Ishikawa (cell line): ENCODE data around the gene WDR72.

Source experiments
- CEBPB ChIP-seq: IDR thresholded peaks from 2 replicates; pipeline ENCODE4 v1.6.1; 2012
- CREB1 ChIP-seq: IDR thresholded peaks from 2 replicates; pipeline ENCODE4 v1.6.1; 2012; ENCODE audit warnings: low read depth
- EGR1 ChIP-seq: IDR thresholded peaks from 2 replicates; pipeline ENCODE4 v1.6.1; 2012
- EP300 ChIP-seq: IDR thresholded peaks from 2 replicates; pipeline ENCODE4 v1.6.1; 2012; ENCODE audit warnings: borderline replicate concordance
- FOXM1 ChIP-seq: IDR thresholded peaks from 2 replicates; pipeline ENCODE4 v1.6.1; 2012; ENCODE audit warnings: low read depth, borderline replicate concordance
- NFIC ChIP-seq: IDR thresholded peaks from 2 replicates; pipeline ENCODE4 v1.6.1; 2012
- RAD21 ChIP-seq: IDR thresholded peaks from 2 replicates; pipeline ENCODE4 v1.6.1; 2012; ENCODE audit warnings: low read depth
- TAF1 ChIP-seq: IDR thresholded peaks from 2 replicates; pipeline ENCODE4 v1.6.1; 2012; ENCODE audit warnings: low read depth, mild to moderate bottlenecking
- TCF12 ChIP-seq: IDR thresholded peaks from 2 replicates; pipeline ENCODE4 v1.6.1; 2012; ENCODE audit warnings: low read depth
- TEAD4 ChIP-seq: IDR thresholded peaks from 2 replicates; pipeline ENCODE4 v1.6.1; 2012
- YY1 ChIP-seq: IDR thresholded peaks from 2 replicates; pipeline ENCODE4 v1.6.1; 2012; ENCODE audit warnings: low read depth
- ZBTB7A ChIP-seq: IDR thresholded peaks from 2 replicates; pipeline ENCODE4 v1.6.1; 2012; ENCODE audit warnings: low read depth
- TF ChIP-seq, protein P1 (sequence below): IDR thresholded peaks from 2 replicates; pipeline ENCODE4 v1.6.1; 2012
- TF ChIP-seq, protein P2 (sequence below): IDR thresholded peaks from 2 replicates; pipeline ENCODE4 v1.6.1; 2012; ENCODE audit warnings: low read depth, mild to moderate bottlenecking
- TF ChIP-seq, protein P3 (sequence below): IDR thresholded peaks from 2 replicates; pipeline ENCODE4 v1.6.1; 2012

WDR72 gene

GRCh38 chr15:53648934-53649333 lies 110.5 kb downstream of the WDR72 start:
- TF ChIP-seq CEBPB (no peak), EP300 (no peak), TEAD4 (no peak)
- TF ChIP-seq, protein P1, sequence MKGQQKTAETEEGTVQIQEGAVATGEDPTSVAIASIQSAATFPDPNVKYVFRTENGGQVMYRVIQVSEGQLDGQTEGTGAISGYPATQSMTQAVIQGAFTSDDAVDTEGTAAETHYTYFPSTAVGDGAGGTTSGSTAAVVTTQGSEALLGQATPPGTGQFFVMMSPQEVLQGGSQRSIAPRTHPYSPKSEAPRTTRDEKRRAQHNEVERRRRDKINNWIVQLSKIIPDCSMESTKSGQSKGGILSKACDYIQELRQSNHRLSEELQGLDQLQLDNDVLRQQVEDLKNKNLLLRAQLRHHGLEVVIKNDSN = no peak

GRCh38 chr15:53644660-53645059 lies 114.8 kb downstream of the WDR72 start:
- no peak for TF ChIP-seq CEBPB
- no peak for TF ChIP-seq FOXM1
- no peak for TF ChIP-seq TAF1
- TF ChIP-seq EGR1 = no peak

DNA sequence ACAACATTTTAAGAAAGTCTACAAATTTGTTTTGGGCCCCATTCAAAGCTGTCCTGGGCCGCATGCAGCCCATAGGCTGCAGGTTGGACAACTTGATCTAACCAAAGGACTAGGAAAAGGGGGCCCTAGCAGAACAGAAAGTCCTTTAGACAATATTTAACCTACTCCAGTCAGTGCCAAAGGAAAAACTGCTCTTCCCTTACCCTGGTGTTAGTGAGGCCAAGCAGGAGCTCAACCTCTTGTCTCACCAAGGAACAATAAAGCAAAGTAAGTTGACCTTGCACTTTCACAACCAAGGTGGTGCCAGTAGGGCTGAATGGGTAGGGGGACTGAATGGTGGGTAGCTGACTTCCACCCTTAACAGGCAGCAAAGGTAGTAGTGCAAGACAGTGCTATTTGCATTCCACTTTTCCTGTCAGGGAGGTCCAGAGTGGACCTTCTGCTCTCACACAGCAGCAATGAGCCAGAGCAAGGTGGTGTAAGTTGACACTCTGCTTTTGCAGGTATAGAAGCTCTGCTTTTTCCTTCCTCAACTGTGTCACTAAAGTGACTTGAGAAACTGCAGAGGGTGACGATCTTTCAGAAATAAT lies 124.9 kb downstream of the WDR72 start:
- no peak for TF ChIP-seq TCF12
- TF ChIP-seq, protein P2, sequence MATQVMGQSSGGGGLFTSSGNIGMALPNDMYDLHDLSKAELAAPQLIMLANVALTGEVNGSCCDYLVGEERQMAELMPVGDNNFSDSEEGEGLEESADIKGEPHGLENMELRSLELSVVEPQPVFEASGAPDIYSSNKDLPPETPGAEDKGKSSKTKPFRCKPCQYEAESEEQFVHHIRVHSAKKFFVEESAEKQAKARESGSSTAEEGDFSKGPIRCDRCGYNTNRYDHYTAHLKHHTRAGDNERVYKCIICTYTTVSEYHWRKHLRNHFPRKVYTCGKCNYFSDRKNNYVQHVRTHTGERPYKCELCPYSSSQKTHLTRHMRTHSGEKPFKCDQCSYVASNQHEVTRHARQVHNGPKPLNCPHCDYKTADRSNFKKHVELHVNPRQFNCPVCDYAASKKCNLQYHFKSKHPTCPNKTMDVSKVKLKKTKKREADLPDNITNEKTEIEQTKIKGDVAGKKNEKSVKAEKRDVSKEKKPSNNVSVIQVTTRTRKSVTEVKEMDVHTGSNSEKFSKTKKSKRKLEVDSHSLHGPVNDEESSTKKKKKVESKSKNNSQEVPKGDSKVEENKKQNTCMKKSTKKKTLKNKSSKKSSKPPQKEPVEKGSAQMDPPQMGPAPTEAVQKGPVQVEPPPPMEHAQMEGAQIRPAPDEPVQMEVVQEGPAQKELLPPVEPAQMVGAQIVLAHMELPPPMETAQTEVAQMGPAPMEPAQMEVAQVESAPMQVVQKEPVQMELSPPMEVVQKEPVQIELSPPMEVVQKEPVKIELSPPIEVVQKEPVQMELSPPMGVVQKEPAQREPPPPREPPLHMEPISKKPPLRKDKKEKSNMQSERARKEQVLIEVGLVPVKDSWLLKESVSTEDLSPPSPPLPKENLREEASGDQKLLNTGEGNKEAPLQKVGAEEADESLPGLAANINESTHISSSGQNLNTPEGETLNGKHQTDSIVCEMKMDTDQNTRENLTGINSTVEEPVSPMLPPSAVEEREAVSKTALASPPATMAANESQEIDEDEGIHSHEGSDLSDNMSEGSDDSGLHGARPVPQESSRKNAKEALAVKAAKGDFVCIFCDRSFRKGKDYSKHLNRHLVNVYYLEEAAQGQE = no peak
- no peak for TF ChIP-seq NFIC
- TF ChIP-seq EP300 = no peak
- no peak for TF ChIP-seq EGR1

DNA sequence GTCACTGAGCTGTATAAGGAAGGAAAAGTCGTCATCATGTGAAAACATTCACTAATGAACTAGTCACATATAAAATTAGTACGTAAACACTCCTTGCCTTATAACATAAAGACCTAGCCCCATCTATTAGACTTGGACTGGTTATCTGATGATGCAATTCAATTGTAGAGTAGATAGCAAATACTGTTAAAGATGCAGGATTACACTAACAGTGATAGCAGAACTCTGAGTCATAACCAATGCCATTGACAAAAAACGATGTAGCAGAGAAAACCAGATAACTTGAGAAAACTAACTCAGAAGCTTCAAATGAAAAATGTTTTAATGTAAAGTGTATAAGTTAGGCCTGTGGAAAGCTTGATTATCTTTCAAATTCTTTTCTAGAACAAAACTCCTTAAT lies 132.2 kb downstream of the WDR72 start:
- TF ChIP-seq, protein P2 = no peak
- TF ChIP-seq NFIC (no peak), CEBPB (no peak), RAD21 (no peak), TAF1 (no peak), TEAD4 (no peak), CREB1 (no peak), ZBTB7A (no peak)
- TF ChIP-seq, protein P3, sequence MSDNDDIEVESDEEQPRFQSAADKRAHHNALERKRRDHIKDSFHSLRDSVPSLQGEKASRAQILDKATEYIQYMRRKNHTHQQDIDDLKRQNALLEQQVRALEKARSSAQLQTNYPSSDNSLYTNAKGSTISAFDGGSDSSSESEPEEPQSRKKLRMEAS = no peak

DNA sequence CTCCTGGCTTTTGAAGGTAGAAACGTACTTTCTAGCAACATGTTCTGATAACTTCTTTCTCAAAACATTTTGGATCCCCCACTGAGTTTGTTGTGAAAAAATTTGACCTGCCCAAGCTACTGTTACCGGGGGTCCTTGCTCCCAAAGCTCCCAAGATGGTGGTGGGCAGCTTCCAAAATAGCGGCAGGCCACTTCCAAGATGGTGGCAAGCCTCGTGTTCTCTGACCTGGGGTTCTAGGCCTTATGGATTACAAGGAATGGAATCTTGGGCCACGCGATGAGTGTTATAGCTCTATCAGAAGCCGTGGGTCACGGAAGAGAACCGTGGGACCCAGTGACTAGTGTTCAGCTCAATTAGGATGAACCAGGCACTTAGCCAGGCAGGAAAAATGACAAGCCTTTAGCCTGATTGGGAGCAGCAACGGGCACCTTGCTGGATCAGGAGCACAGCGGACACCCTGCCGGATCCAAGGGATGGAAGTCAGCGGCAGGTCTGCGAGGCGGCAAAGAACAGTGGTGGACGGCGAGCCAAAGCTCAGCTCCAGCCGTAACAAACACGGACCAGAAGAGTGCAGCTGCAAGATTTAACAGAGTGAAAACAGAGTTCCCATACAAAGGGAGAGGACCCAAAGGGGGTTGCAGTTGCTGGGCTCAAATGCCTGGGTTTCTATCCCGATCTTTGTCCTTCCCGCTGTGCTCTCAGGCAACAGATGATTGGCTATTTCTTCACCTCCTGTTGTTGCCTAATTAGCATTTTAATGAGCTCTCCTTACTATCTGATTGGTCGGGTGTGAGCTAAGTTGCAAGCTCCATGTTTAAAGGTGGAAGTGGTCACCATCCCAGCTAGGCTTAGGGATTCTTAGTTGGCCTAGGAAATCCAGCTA lies 133.3 kb downstream of the WDR72 start:
- TF ChIP-seq CREB1 = no peak
- no peak for TF ChIP-seq RAD21
- TF ChIP-seq, protein P1 = no peak
- TF ChIP-seq EGR1 = no peak
- TF ChIP-seq, protein P2 = no peak
- TF ChIP-seq NFIC = no peak

DNA sequence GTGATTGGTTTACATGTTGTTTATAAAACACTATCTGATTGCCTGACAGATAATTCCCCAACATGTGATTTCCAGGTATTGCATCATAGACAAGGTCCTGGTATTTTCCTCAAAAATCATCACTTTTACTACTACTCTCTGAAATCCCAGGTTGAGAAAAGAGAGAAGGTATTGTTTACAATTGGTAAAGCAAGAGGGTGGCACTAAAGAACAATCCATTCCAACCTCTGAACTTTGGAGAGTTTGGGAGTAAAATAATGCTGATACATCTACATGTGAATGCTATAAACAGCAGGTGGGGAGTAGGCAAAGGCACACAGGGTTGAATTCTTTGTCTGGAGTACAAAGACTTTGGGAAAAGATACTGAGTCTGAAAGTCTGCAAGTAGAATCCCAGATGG lies 134.2 kb downstream of the WDR72 start:
- TF ChIP-seq TEAD4 (no peak), EGR1 (no peak), FOXM1 (no peak), NFIC (no peak), EP300 (no peak), RAD21 (no peak), YY1 (no peak), TAF1 (no peak)
- TF ChIP-seq, protein P1 = no peak
